Ishikawa (cell line): Measurements from ENCODE around the gene ARL6IP6.

Experiments used
- CEBPB ChIP-seq: IDR thresholded peaks from 2 replicates; pipeline ENCODE4 v1.6.1; 2012
- CREB1 ChIP-seq: IDR thresholded peaks from 2 replicates; pipeline ENCODE4 v1.6.1; 2012; ENCODE audit warnings: low read depth
- EGR1 ChIP-seq: IDR thresholded peaks from 2 replicates; pipeline ENCODE4 v1.6.1; 2012
- EP300 ChIP-seq: IDR thresholded peaks from 2 replicates; pipeline ENCODE4 v1.6.1; 2012; ENCODE audit warnings: borderline replicate concordance
- FOXM1 ChIP-seq: IDR thresholded peaks from 2 replicates; pipeline ENCODE4 v1.6.1; 2012; ENCODE audit warnings: low read depth, borderline replicate concordance
- NFIC ChIP-seq: IDR thresholded peaks from 2 replicates; pipeline ENCODE4 v1.6.1; 2012
- RAD21 ChIP-seq: IDR thresholded peaks from 2 replicates; pipeline ENCODE4 v1.6.1; 2012; ENCODE audit warnings: low read depth
- TAF1 ChIP-seq: IDR thresholded peaks from 2 replicates; pipeline ENCODE4 v1.6.1; 2012; ENCODE audit warnings: low read depth, mild to moderate bottlenecking
- TCF12 ChIP-seq: IDR thresholded peaks from 2 replicates; pipeline ENCODE4 v1.6.1; 2012; ENCODE audit warnings: low read depth
- TEAD4 ChIP-seq: IDR thresholded peaks from 2 replicates; pipeline ENCODE4 v1.6.1; 2012
- YY1 ChIP-seq: IDR thresholded peaks from 2 replicates; pipeline ENCODE4 v1.6.1; 2012; ENCODE audit warnings: low read depth
- ZBTB7A ChIP-seq: IDR thresholded peaks from 2 replicates; pipeline ENCODE4 v1.6.1; 2012; ENCODE audit warnings: low read depth
- TF ChIP-seq, protein P1 (sequence below): IDR thresholded peaks from 2 replicates; pipeline ENCODE4 v1.6.1; 2012
- TF ChIP-seq, protein P2 (sequence below): IDR thresholded peaks from 2 replicates; pipeline ENCODE4 v1.6.1; 2012
- TF ChIP-seq, protein P3 (sequence below): IDR thresholded peaks from 2 replicates; pipeline ENCODE4 v1.6.1; 2012; ENCODE audit warnings: low read depth, mild to moderate bottlenecking

ARL6IP6 gene

DNA sequence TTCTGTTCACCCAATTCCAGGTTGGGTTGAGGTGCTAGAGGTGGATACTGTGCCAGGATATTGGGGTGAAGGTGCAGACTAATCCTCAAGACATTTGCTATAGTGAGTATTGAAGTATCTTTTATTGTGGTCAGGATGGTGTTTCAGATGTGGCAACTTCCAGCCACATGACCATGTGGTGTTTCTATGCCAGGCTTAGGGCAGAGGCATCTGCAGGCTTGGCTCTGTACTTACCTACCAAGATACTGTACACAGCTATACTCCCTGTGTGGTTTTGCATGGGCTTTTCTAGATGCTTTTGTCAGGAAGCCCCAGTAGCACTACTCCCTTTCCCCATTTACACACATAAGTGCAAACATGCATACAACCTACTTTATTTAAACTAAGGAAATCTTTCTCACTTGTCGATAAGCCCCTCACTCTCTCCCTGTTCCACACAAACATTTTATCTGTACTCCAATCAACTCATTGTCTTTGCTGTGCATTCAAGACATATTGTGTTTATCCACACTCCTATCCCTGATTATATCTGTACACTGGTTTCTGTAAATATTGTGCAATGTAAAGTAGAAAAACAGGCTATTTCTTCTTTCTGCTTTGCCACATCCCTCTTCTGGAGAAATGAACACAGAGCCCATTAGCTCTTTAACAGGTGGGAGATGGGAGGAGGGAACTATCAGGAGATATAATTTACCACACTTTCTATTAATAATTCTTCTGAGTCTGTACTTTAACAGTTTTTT lies 12.3 kb downstream of the ARL6IP6 start:
- TF ChIP-seq CEBPB (no peak), YY1 (no peak), FOXM1 (no peak), RAD21 (no peak), EP300 (no peak), NFIC (no peak), CREB1 (no peak), TEAD4 (no peak), ZBTB7A (no peak), TAF1 (no peak), EGR1 (no peak), TCF12 (no peak)
- TF ChIP-seq, protein P1, sequence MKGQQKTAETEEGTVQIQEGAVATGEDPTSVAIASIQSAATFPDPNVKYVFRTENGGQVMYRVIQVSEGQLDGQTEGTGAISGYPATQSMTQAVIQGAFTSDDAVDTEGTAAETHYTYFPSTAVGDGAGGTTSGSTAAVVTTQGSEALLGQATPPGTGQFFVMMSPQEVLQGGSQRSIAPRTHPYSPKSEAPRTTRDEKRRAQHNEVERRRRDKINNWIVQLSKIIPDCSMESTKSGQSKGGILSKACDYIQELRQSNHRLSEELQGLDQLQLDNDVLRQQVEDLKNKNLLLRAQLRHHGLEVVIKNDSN = no peak
- TF ChIP-seq, protein P2, sequence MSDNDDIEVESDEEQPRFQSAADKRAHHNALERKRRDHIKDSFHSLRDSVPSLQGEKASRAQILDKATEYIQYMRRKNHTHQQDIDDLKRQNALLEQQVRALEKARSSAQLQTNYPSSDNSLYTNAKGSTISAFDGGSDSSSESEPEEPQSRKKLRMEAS = no peak
- TF ChIP-seq, protein P3, sequence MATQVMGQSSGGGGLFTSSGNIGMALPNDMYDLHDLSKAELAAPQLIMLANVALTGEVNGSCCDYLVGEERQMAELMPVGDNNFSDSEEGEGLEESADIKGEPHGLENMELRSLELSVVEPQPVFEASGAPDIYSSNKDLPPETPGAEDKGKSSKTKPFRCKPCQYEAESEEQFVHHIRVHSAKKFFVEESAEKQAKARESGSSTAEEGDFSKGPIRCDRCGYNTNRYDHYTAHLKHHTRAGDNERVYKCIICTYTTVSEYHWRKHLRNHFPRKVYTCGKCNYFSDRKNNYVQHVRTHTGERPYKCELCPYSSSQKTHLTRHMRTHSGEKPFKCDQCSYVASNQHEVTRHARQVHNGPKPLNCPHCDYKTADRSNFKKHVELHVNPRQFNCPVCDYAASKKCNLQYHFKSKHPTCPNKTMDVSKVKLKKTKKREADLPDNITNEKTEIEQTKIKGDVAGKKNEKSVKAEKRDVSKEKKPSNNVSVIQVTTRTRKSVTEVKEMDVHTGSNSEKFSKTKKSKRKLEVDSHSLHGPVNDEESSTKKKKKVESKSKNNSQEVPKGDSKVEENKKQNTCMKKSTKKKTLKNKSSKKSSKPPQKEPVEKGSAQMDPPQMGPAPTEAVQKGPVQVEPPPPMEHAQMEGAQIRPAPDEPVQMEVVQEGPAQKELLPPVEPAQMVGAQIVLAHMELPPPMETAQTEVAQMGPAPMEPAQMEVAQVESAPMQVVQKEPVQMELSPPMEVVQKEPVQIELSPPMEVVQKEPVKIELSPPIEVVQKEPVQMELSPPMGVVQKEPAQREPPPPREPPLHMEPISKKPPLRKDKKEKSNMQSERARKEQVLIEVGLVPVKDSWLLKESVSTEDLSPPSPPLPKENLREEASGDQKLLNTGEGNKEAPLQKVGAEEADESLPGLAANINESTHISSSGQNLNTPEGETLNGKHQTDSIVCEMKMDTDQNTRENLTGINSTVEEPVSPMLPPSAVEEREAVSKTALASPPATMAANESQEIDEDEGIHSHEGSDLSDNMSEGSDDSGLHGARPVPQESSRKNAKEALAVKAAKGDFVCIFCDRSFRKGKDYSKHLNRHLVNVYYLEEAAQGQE = no peak

DNA sequence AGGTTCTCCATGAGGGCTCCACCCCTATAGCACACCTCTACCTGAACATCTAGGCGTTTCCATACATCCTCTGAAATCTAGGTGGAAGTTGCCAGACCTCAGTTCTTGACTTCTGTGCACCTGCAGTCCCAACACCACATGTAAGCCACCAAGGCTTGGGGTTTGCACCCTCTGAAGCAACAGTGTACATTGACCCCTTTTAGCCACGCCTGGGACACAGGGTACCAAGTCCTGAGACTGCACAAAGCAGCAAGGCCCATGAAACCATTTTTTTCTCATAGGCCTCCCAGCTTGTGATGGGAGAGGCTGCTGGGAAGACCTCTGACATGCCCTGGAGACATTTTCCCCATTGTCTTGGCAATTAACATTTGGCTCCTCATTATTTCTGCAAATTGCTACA lies 20.0 kb downstream of the ARL6IP6 start:
- no peak for TF ChIP-seq TAF1
- TF ChIP-seq YY1 = no peak
- TF ChIP-seq FOXM1 = no peak
- no peak for TF ChIP-seq ZBTB7A
- TF ChIP-seq EGR1 = no peak
- TF ChIP-seq, protein P2 = no peak
- TF ChIP-seq NFIC = no peak
- TF ChIP-seq, protein P1 = no peak
- TF ChIP-seq, protein P3 = no peak
- TF ChIP-seq RAD21 = no peak
- no peak for TF ChIP-seq TEAD4

DNA sequence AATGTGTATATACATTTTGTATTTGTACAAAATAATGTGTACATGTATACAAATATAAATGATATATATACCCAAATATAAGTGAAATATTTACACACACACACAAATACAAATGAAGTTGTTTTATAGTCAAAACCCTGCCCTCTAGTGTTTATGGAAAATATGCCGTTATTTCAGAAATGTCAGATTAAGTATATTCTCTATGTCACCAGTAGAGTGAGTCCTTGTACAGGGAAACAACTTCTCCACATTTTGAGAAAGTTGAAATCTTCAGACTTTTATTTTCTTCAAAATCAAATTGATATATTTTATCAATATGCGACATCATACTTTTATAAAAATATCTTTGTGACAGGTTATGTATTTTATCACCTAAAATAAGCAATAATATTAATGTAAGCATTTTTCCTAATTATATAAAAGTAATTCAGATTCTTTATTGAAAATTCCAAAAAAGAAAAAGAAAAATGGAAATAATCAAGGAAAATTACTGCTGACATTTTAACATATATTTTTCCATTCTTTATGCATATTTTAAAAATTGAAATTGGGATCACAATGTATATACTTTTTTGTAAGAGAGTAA lies 22.4 kb downstream of the ARL6IP6 start:
- TF ChIP-seq RAD21 = peak; percentile 57
- TF ChIP-seq EGR1 = no peak
- no peak for TF ChIP-seq EP300

DNA sequence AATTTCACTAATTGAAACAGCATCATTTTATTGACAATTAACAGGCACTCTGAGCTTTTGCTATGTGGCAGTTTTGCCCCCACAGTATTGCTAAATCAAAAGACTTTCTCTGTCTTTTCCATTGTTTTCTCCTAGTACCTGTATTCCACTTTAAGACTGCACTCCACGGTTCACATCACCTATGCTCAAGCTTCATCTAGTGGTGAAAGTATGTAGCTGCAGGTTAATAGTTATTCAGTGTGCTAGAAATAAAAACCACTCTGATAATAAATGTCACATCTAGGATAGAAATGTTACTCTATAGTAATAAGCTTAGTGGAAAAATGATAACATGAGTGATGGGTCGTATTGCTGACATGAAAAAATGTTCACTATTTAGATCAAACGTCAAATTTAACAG lies 24.6 kb downstream of the ARL6IP6 start:
- TF ChIP-seq RAD21 = peak; percentile 53
- no peak for TF ChIP-seq TAF1
- TF ChIP-seq ZBTB7A = no peak
- no peak for TF ChIP-seq TEAD4

DNA sequence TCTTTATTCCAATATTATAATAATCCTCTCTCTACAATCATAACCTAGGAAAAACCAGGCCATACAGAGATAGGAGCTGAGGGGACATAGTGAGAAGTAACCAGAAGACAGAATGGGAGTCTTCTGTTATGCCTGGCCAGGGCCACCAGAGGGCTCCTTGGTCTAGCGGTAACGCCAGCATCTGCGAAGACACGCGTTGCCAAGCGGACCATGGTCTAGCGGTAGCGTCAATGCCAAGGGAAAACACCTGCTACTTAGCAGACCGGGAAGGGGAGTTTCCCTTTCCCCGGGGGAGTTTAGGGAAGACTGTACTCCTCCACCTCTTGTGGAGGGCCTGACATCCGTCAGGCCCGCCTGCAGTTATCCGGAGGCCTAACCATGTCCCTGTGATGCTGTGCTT lies 36.6 kb downstream of the ARL6IP6 start:
- TF ChIP-seq ZBTB7A (no peak), CREB1 (no peak), TCF12 (no peak), YY1 (no peak), EP300 (no peak), NFIC (no peak), EGR1 (no peak), TEAD4 (no peak), CEBPB (no peak), RAD21 (no peak), TAF1 (no peak)
- TF ChIP-seq, protein P3 = no peak
- TF ChIP-seq, protein P2 = no peak
- TF ChIP-seq, protein P1 = no peak
